CD1c-positive myeloid dendritic cell (primary cell): ENCODE measurements around the gene SLC29A2.
A peak's percentile ranks its signal among the peaks of the same experiment; 100 is the strongest.

ENCODE experiments used
- DNase-seq: peaks from one replicate; pipeline ENCODE4 v3.0.0-alpha.2; 2016; ENCODE audit errors: extremely low spot score

SLC29A2 gene

DNA sequence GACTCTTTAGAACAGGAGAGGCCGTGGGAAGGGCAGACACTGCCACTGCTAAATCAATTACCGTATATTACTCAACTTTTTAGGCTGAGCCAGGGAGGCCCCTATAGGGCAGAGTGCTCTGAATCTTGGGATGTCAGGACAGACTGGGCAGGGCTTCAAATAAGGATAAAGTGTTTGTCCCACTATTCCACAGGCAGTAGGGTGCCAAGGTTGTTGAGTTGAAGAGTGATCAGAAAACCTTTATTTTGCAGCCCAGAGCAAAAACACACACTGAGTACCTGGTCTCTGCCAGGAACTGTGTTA, 22.5 kb downstream of the SLC29A2 start:
- no peak for DNase-seq

DNA sequence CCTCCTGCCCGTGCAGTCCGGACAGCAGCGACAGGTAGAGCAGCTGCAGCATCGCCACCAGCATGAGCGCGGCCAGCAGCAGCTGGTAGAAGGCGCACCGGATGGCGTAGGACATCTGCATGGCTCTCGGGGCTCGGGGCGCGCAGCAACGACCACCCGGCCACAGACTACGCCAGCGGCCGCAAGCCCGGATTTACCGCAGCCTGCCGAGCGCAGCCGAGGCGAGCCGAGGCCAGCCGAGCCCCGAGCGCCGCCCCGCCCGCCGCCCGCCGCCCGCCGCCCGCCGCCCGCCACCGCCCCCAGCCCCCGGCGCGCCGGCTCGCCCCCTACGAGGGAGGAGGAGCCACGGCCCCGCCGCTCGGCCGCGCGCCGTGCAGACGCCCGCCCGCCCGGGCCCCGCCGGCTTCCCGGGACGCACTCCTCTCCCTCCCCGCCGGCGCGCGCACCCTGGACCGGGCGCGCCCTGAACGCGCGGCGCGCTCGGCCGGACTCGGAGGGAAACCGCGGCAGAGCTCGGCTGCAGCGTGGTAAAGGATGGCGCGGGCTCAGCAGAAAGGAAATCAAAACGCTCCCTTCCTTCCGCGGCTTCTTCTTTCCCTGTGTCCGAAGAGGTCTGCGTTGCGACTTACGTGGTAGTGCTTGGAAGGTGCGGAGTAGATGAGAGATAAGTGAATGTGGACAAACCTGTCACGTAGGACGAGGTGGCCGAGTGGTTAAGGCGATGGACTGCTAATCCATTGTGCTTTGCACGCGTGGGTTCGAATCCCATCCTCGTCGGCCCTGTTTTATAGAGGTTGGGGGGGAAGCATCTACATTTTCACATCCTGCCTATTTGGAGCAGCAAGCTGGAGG, 23.9 kb downstream of the SLC29A2 start, which contains the start of gene B4GAT1:
TSS of gene B4GAT1 (minus strand) at position 205 of the 852 bp plus-strand sequence. CDS start at position 121, 84 bp downstream.
- DNase-seq = peak; percentile 57

DNA sequence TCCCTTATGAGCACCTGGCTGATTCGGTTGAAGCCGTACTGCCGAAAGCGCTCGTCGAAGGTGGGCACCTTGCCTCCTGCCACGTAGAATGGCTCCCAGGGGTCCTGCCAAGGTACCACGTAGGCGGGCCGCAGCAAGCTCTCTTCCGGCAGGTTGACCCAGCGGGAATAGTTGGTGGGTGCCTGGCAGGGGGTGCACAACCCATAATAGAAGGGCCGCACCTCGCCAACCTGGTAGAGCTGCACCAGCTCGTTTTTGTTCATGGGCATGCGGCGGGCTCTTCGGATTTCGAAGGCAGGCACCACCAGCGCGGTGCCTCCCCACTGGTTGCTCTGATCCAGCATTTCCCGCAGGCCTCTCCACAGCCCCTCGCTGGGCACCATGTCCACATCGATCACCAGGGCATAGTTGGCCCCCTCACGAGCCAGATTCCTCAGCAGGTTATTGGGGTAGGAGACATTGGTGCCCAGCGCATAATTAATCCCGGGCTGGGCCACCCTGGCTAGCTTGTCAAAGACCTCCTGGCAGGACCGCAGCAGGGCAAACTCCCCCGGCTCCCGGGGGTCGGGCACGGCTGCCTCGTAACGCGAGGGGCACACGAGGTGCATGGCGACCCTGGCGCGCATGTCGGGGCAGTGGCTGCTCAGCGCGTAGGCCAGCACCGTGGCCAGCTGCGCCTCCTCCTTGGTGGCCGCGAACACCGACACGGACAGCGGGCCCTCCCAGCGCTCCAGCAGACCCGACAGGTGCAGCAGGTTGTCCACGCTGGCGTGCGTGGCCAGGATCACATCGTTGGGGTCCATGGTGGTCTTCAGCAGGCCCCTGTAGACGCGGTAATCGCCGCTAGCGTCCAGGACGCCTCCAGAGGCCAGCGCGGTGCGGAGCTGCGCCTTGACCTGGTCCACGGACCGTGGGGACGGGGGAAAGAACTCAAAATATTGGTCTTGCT, 24.8 kb downstream of the SLC29A2 start:
- DNase-seq = no peak

DNA sequence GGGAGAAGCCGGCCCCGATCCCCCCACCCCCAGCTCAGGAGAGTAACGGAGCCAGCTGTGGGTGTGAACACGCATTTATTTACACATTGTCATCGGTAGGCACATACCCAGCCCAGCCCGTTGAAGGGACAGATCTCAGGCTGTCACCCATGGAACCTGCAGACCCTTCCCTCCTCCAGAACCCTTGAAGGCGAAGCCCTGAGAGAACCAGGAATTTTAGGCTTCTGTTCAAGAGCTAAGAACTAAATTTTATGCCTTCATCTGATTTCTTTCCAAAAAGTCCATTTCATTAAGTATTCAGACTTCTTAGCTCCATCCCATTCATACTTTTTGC, 26.3 kb downstream of the SLC29A2 start:
- no peak for DNase-seq

DNA sequence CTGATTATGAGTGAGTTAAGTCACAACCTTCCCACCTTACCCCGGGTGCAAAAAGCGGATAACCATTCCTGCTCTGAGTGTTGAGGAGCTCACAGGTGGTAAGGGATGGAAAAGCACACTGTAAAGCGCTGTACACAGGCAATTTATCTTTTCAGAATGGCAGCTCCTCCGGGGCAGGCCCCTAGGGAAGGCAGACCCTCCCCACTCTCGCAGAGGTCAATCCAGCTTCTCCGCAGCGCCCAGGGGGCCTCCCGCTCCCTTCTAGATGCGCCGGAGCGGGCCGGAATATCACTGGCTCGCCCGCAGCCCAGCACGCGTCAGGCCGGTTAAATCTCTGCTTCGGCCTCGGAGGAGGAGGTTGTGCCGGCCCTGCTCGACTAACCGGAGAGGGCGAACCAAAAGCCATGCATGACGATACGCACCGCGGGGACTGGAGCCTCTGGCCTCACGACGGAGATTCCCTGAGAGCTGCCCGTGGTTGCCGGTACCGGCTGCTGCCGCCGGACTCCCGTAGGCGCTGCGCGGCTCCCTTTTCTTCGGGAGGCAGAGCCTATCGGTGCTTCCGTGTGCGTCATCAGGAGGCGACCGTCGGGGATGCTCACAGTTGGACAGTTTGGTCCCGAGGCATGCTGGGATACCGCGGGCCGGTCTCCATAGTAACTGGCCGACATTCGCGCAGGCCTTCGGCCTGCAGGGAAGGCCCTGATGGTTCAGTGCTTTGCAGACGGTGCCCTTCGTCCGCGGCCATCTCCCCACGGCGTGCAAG, 26.8 kb downstream of the SLC29A2 start, which contains the start of gene BRMS1:
TSS of gene BRMS1 (minus strand) at position 555 of the 766 bp plus-strand sequence. CDS start 2,870 bp downstream, outside the sequence.
- DNase-seq = peak; percentile 98

DNA sequence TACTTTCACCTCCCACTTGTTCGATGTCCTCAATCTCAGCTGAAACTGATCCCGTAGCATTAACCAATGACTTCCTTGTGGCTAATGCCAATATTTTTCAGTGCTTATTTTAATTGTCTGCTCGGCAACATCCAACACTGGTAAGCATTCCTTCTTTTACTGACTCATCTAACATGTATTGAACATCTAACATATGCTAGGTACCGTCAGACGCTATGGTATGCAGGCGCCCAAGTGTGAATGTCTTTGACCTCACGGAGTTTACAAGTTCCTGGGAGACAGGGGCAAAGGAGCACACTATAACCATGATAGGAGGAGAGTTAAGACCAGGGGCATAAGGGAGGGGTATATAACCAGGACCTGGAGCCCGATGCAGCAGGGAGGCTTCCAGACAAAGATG, 28.4 kb downstream of the SLC29A2 start:
- DNase-seq = no peak

DNA sequence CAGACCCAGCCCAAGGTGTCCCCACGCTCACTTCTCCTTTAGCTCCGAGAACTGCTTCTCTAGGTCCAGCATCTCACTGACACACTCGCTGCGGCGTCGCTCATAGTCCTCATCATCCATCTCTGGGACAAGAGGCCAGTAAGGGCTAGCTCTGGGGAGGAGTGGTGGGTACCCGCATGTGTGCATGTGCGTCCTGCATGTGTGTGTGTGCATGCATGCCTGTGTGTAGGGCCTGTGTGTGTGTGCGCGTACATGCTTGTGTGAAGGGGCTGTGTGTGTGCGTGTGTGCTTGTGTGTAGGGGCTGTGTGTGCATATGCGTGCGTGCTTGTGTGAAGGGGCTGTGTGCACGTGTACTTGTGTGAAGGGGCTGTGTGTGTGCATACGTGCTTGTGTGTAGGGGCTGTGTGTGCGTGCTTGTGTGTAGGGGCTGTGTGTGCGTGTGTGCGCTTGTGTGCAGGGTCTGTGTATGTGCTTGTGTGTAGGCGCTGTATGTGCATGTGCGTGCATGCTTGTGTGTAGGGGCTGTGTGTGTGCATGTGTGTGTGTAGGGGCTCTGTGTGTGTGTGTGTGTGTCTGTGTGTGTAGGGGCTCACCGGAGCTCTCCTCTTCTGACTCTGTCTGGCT, 29.9 kb downstream of the SLC29A2 start:
- no peak for DNase-seq

GRCh38 chr11:66340596-66341501, 30.7 kb downstream of the SLC29A2 start:
- DNase-seq = no peak

DNA sequence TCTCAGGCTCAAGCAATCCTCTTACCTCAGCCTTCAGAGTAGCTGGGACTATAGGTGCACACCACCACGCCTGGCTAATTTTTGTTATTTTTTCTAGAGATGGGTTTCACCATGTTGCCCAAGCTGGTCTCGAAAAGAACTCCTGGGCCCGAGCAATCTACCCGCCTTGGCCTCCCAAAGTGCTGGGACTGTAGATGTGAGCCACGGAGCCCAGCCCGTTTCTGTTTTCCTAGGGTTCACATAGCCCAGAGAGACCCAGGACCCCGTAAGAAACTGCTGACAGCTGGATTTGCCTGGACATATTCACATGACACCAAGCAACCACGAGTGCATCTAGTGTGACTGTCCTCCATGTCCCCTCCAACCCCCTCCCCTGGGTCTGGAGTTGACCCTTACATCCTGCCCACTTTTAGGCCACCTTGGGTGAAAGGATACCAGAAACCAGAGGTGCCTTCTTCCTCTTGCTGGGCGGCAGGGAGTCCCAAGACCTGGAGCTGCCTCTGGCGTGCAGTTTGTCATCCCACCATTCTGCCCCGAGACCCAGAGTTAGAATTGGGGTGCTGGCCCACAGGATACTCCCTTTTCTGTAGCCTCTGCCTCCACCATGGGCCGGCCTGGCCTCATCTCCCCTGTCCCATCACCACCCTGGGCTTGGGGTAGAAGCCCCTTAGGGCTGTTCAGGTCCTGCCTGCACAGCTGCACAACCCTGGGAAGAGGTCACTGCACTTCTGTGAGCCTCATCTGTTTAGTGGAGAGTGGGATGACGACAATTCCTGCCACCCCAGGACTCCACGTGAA, 31.7 kb downstream of the SLC29A2 start:
- no peak for DNase-seq

- no peak for DNase-seq
Measured at GRCh38 chr11:66339162-66339675, 32.3 kb downstream of the SLC29A2 start.

- no peak for DNase-seq
Measured at GRCh38 chr11:66338276-66339161, 33.0 kb downstream of the SLC29A2 start.

DNA sequence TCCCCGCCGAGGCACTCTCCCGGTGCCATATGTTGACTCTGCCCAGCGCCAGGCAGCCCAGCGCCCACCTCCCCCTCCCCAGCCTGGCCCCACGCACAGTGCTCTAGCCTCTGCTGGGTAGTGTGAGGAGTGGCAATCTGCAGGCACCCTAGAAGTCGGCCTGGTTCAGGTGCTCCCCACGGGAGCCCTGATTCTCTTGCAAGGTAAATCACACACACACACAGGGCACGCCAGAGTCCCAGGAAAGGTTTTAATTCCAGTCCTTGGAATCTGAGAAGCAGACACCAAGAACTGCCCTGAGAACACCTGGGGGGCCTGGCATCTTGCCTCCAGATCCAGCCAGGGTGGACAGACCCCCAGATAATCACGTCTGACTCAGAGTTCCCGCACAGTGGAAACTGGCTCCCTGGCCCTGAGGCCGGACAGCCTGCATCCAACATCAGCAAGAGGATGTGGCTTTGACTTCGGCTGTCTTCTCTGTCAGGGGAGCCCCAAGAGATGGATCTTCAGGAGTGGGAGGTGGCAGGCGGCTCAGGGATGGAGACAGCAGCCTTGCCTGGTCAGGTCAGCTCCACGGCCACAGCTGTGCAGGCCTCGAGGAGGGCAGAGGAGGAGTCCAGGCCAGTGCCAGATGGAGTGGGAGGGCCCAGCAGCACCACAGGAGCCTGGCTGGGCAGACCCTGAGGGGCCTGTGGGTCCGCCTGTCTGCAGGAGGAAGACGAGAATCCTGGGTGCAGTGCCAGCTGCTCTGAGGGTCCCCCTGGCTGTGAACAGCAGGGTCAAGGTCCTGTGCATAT, 34.3 kb downstream of the SLC29A2 start:
- DNase-seq = no peak

GRCh38 chr11:66336234-66337102, 35.1 kb downstream of the SLC29A2 start, which contains the start of gene RIN1:
TSS of gene RIN1 (minus strand) at chr11:66336434. CDS start at chr11:66336402, 32 bp downstream.
- DNase-seq = peak; percentile 88

DNA sequence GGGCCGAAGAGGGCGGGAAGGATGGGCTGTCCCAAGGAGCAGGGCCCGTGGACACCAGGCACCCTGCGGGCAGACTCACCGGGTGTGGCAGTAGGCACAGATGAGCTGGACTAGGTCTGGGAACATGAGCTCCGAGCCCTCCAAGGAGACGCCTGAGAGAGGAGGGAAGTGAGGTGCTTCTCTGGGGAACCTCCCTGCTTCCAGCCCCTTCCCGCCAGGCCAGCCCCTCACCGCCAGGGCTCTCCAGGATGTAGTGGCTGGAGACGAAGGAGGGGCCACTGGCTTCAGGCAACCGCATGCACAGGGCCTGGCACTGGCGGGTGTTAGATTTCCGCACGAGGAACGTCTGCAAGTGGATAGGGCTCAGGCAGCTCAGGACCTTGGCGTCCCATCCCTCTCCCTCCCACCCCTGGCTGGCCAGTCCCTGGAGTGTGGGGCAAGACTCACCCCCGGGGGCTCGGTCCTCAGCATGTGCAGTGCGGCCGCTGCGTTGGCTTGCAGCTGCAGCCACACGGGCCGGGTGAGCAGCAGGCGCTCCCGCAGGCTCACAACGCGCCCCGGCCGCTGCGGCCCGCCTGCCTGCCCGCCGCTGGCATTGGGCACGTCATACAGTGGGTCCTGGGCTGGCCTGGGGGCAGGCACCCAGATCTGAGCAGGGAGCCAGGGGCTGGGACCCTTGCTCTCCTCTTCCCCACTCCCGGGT, 35.9 kb downstream of the SLC29A2 start:
- DNase-seq = peak; percentile 48

GRCh38 chr11:66334605-66335442, 36.7 kb downstream of the SLC29A2 start:
- peak; percentile 61 for DNase-seq
